Measurements from ENCODE around the gene GPHN.

The GPHN gene

DNA sequence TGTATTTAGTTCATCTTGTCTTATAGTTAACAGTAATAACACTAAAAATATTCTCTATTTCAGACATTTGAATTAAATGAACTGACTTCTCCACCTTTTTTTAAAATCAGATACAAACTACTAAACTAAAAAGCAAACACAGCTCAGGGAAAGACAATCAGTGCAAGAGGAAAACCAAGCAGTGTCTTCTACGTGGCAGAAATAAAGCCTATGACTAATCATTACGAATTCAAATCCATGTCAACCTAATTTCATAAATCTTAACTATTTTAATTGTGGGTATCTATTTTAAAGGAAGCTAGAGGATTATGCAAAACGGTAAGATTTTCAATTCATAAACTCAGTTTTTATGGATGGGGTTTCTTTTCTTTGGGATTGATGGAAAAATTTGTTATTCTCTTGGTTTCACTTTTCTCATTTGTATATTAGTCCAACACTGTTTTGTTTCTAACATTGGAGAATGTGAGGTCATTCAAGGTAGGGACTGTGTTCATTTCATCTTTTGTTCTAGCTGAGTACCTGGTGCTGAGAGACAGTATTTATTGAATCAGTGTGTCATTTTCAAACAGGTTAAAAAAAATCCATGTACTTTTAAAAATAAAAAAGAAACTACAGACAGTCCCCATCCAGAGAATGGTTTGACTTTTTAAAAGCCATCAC is 720.5 kb downstream of the GPHN start:
- no peak overlapping the region for H3K4me3 ChIP-seq (ENCODE audit: low read depth, low read length)
- TF ChIP-seq, protein P1, sequence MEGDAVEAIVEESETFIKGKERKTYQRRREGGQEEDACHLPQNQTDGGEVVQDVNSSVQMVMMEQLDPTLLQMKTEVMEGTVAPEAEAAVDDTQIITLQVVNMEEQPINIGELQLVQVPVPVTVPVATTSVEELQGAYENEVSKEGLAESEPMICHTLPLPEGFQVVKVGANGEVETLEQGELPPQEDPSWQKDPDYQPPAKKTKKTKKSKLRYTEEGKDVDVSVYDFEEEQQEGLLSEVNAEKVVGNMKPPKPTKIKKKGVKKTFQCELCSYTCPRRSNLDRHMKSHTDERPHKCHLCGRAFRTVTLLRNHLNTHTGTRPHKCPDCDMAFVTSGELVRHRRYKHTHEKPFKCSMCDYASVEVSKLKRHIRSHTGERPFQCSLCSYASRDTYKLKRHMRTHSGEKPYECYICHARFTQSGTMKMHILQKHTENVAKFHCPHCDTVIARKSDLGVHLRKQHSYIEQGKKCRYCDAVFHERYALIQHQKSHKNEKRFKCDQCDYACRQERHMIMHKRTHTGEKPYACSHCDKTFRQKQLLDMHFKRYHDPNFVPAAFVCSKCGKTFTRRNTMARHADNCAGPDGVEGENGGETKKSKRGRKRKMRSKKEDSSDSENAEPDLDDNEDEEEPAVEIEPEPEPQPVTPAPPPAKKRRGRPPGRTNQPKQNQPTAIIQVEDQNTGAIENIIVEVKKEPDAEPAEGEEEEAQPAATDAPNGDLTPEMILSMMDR (IDR thresholded peaks at IDR 0.05; ENCODE audit: insufficient read depth, low read depth, low read length, missing control alignments), result no peak
- DNase-seq (ENCODE audit: low read depth), result no peak

Data from GM12865 (cell line).